Left colon (tissue), 2 donors: ENCODE measurements around the gene GANC. TPM values are rescaled to one million over a fixed set of nuclear protein-coding genes. Genes with fewer than 3 reads are reported as not detected.

Source experiments
- ATAC-seq: fragments of 200-7000 bp; cut with Tn5 transposase; one replicate; pipeline ENCODE4 v1.9.1; 2020; ENCODE audit warnings: mild to moderate bottlenecking, moderate library complexity
- DNase-seq, 2 donors: peaks; one replicate each; pipeline ENCODE4 v3.0.0-alpha.2; 2020
- intact Hi-C, 2 donors: fragments of 100-400 bp; cut with DNase I in 1 of 2; cut with micrococcal nuclease in 1 of 2; formaldehyde crosslinking; loops; one replicate each; pipeline versions ENCODE4 v1.11.2 to v1.14.0; 2022; cut with DNase I, micrococcal nuclease
- total RNA-seq, 2 donors: library from RNA; stranded (reverse); fragmentation: NEBNext Ultra II Directional; extraction: Animal tissue kit (Norgen Biotek cat#: 25700); gene quantifications; one replicate each; pipeline ENCODE4 v1.2.1, GENCODE V29; 2021
- donor health status: DM: no; HTN: no; CAD: no.
- donor health status: DM: yes; HTN: yes; CAD: no.

Gene GANC
- total RNA-seq, 2 donors from 2014 or later, result 49.8 to 53.4 TPM

- ATAC-seq (no peak), DNase-seq (peak in 1 of 2 donors; percentile 44)
- intact Hi-C loops, result no loop called here
These were observed 91.5 kb downstream of the GANC start for GRCh38 chr15:42364529-42364928.

- no peak for DNase-seq
These were observed 93.0 kb downstream of the GANC start for GRCh38 chr15:42365921-42366550.

GRCh38 chr15:42367041-42367440 lies 94.0 kb downstream of the GANC start:
- no peak for ATAC-seq
- no peak for DNase-seq
- intact Hi-C loops, result no loop called here

More at GRCh38 chr15:42365921-42366550, 93.0 kb downstream of the GANC start:
- ATAC-seq, result no peak
- intact Hi-C loops, result no loop called here

- intact Hi-C loops, result no loop called here
- DNase-seq (no peak), ATAC-seq (no peak)
These were observed 95.1 kb downstream of the GANC start for GRCh38 chr15:42368096-42368495.

- intact Hi-C loops, result no loop called here
- no peak for DNase-seq
- ATAC-seq, result no peak
These were observed 98.1 kb downstream of the GANC start for GRCh38 chr15:42371096-42371495.

- peak; percentile 33 for ATAC-seq
- intact Hi-C loops, result no loop called here
- DNase-seq, result peak in 1 of 2 donors; percentile 18
These were observed 100.3 kb downstream of the GANC start for GRCh38 chr15:42373274-42373673.

GRCh38 chr15:42373936-42374335 lies 100.9 kb downstream of the GANC start:
- no peak for ATAC-seq
- DNase-seq, result no peak
- intact Hi-C loops, result no loop called here

GRCh38 chr15:42374810-42375209 lies 101.8 kb downstream of the GANC start:
- intact Hi-C loops, result no loop called here
- ATAC-seq (no peak), DNase-seq (no peak)

GRCh38 chr15:42375252-42375651 lies 102.3 kb downstream of the GANC start:
- ATAC-seq (no peak), DNase-seq (no peak)
- intact Hi-C loops, result no loop called here

- DNase-seq, result no peak
- ATAC-seq, result no peak
- intact Hi-C loops, result no loop called here
These were observed 102.9 kb downstream of the GANC start for GRCh38 chr15:42375941-42376340.

GRCh38 chr15:42378011-42378410 lies 105.0 kb downstream of the GANC start:
- ATAC-seq (no peak), DNase-seq (no peak)
- intact Hi-C loops, result no loop called here

GRCh38 chr15:42384597-42384996 lies 111.6 kb downstream of the GANC start:
- no peak for DNase-seq
- intact Hi-C loops, result no loop called here
- ATAC-seq, result no peak

- intact Hi-C loops, result no loop called here
- peak in 1 of 2 donors; percentile 48 for DNase-seq
- ATAC-seq, result peak; percentile 89
These were observed 112.4 kb downstream of the GANC start for GRCh38 chr15:42385206-42385979.

GRCh38 chr15:42385980-42386700 lies 113.1 kb downstream of the GANC start:
- DNase-seq (no peak), ATAC-seq (peak; percentile 9)
- intact Hi-C loops, result no loop called here

- no peak for DNase-seq
- no peak for ATAC-seq
- intact Hi-C loops, result no loop called here
These were observed 114.6 kb downstream of the GANC start for GRCh38 chr15:42387603-42388002.

GRCh38 chr15:42392309-42393024 lies 119.5 kb downstream of the GANC start:
- DNase-seq (peak; percentile 81 to 91), ATAC-seq (peak; percentile 85)
- intact Hi-C loops, result no loop called here

- intact Hi-C loops, result no loop called here
- ATAC-seq, result no peak
- no peak for DNase-seq
These were observed 121.1 kb downstream of the GANC start for GRCh38 chr15:42394106-42394505.

- intact Hi-C loops, result no loop called here
- DNase-seq, result peak in 1 of 2 donors; percentile 45
- ATAC-seq, result peak; percentile 75
These were observed 122.8 kb downstream of the GANC start for GRCh38 chr15:42395838-42396237.
